Epidermal melanocyte (primary cell): ENCODE measurements around the gene HMX3.
"Not testable (repeated sequence)": the region's sequence is repeated elsewhere in the genome, so short reads cannot be mapped to it uniquely, and the experiment has no call there.

Source experiments
- DNase-seq: peaks from one replicate; pipeline ENCODE4 v3.0.0; 2011; ENCODE audit warnings: low spot score; ENCODE audit not compliant: insufficient read length

The HMX3 gene

GRCh38 chr10:123171616-123172015, 35.8 kb downstream of the HMX3 start:
- not testable (repeated sequence) for DNase-seq

- DNase-seq = no peak
Observed at GRCh38 chr10:123175389-123176387, 39.9 kb downstream of the HMX3 start.

GRCh38 chr10:123178390-123178789, 42.6 kb downstream of the HMX3 start:
- DNase-seq = not testable (repeated sequence)

- DNase-seq = no peak
Observed at GRCh38 chr10:123180101-123181090, 44.6 kb downstream of the HMX3 start.

DNA sequence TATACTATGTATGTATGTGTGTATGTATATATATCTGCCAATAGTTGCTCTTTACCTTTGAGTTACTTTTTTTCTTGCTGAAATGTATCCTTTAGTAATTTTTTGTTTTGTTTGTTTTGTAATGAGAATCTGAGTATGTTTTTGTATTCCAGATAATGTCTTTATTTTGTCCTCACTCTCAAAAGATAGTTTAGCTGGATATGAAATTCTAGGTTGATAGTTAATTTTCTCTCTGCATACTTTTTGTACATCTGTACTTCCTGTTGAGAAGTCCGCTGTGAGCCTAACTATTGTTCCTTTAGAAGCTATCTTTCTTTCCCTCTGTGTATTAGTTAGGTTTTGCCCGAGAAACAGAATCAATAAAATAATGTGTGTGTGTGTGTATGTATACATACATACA, 48.0 kb downstream of the HMX3 start:
- DNase-seq = no peak

GRCh38 chr10:123187781-123188180, 52.0 kb downstream of the HMX3 start:
- no peak for DNase-seq
